Neural progenitor cell (in vitro differentiated cells): ENCODE measurements around the gene ANGPTL2.

Experiments used
- CTCF ChIP-seq: fragments of 200-600 bp; sonication (generic); IDR thresholded peaks from 2 replicates; pipeline ENCODE4 v1.5.1; 2017; ENCODE audit warnings: antibody characterized with exemption, mild to moderate bottlenecking
- EZH2 ChIP-seq: fragments of 200-600 bp; sonication (generic); IDR thresholded peaks from 2 replicates; pipeline ENCODE4 v1.6.1; 2017; ENCODE audit warnings: antibody characterized with exemption, mild to moderate bottlenecking, moderate library complexity

GRCh38 chr9:127113191-127113972 lies 9.1 kb downstream of the ANGPTL2 start:
- no peak for TF ChIP-seq CTCF
- no peak for TF ChIP-seq EZH2
